K562 (cell line): ENCODE results near the gene HLA-B. TPM values are rescaled to one million over a fixed set of nuclear protein-coding genes. Genes with fewer than 3 reads are reported as not detected.

Experiments used
- ADNP ChIP-seq: fragments of 200-800 bp; sonication (Bioruptor generic); IDR thresholded peaks from 2 replicates; pipeline ENCODE4 v1.6.1; 2016; ENCODE audit warnings: missing genetic modification characterization, missing compliant biosample characterization
- BHLHE40 ChIP-seq: IDR thresholded peaks from 2 replicates; pipeline ENCODE4 v1.6.1; 2011; ENCODE audit warnings: low read length, improper control_type of control experiment
- CBX5 ChIP-seq: IDR thresholded peaks from 2 replicates; pipeline ENCODE4 v1.6.1; 2014; ENCODE audit warnings: low read depth, borderline replicate concordance
- DIDO1 ChIP-seq: fragments of 450-650 bp; IDR thresholded peaks from 2 replicates; pipeline ENCODE4 v1.6.1; 2016; ENCODE audit warnings: low read depth, missing biosample characterization, missing genetic modification characterization
- ESRRA ChIP-seq: fragments of 450-650 bp; IDR thresholded peaks from 2 replicates; pipeline ENCODE4 v1.6.1; 2014; ENCODE audit warnings: low read depth, mild to moderate bottlenecking, moderate library complexity, borderline replicate concordance
- FUS ChIP-seq: fragments of 200-400 bp; formaldehyde crosslinking; optimal IDR thresholded peaks from 2 replicates; pipeline ENCODE3; 2017; ENCODE audit warnings: low read depth, low read length
- HNRNPK ChIP-seq: fragments of 200-400 bp; formaldehyde crosslinking; IDR thresholded peaks from one replicate; pipeline ENCODE4 v1.6.1; 2018; ENCODE audit warnings: mild to moderate bottlenecking, low read depth, low read length; ENCODE audit not compliant: poor library complexity, severe bottlenecking
- MCM3 ChIP-seq: fragments of 450-650 bp; IDR thresholded peaks from 2 replicates; pipeline ENCODE4 v1.6.1; 2016
- NCOA2 ChIP-seq, 2 experiments: fragments of 450-650 bp; IDR thresholded peaks; 2 replicates each; pipeline ENCODE4 v1.6.1; 2018; ENCODE audit warnings: mild to moderate bottlenecking in 2 of 2, moderate library complexity in 1 of 2; ENCODE audit not compliant: partially characterized antibody in 2 of 2
- POLR2H ChIP-seq: IDR thresholded peaks from 2 replicates; pipeline ENCODE4 v1.6.1; 2016; ENCODE audit warnings: missing genetic modification characterization, low read depth, mild to moderate bottlenecking, control low read depth, missing compliant biosample characterization, moderate library complexity
- PTBP1 ChIP-seq: fragments of 200-400 bp; formaldehyde crosslinking; IDR thresholded peaks from 2 replicates; pipeline ENCODE4 v1.6.1; 2017; ENCODE audit warnings: low read depth, low read length
- RBM14 ChIP-seq: fragments of 200-400 bp; formaldehyde crosslinking; IDR thresholded peaks from 2 replicates; pipeline ENCODE4 v1.6.1; 2018; ENCODE audit warnings: low read depth, mild to moderate bottlenecking, low read length, moderate library complexity, borderline replicate concordance; ENCODE audit not compliant: insufficient read depth
- SIN3A ChIP-seq, 2 experiments: fragments of 150-350 bp in 1 of 2; IDR thresholded peaks; 2 replicates each; pipeline ENCODE4 v1.6.1; 2011 to 2016; ENCODE audit warnings: borderline replicate concordance in 2 of 2, low read depth in 2 of 2, low read length in 2 of 2, mild to moderate bottlenecking in 2 of 2, moderate library complexity in 2 of 2; ENCODE audit not compliant: control insufficient read depth in 1 of 2
- SIRT6 ChIP-seq: IDR thresholded peaks from one replicate; pipeline ENCODE4 v1.6.1; 2012; ENCODE audit warnings: low read depth, mild to moderate bottlenecking, control low read depth, inconsistent platforms, low read length, moderate library complexity
- SMAD2 ChIP-seq: fragments of 150-350 bp; IDR thresholded peaks from 2 replicates; pipeline ENCODE4 v1.6.1; 2014; ENCODE audit warnings: low read depth, mild to moderate bottlenecking, low read length
- SMARCC2 ChIP-seq: fragments of 450-650 bp; IDR thresholded peaks from 2 replicates; pipeline ENCODE4 v1.6.1; 2017; ENCODE audit warnings: antibody characterized with exemption, moderate library complexity, mild to moderate bottlenecking, low read depth
- SRF ChIP-seq, 2 experiments: fragments of 250-450, 450-650 bp in 1 of 2; sonication (Bioruptor Pico) in 1 of 2; sonication (generic) in 1 of 2; formaldehyde crosslinking; IDR thresholded peaks; 2 replicates each; pipeline versions ENCODE4 v1.5.0 to v1.5.1; 2020 to 2022; ENCODE audit warnings: mild to moderate bottlenecking in 1 of 2, missing genetic modification reagents in 1 of 2
- TCFL5 ChIP-seq: fragments of 250-450 bp; sonication (Bioruptor Pico); conservative IDR thresholded peaks from 2 replicates; pipeline ENCODE4 v1.6.1; 2021; ENCODE audit warnings: mild to moderate bottlenecking, moderate library complexity, matching md5 sums
- ZNF146 ChIP-seq: IDR thresholded peaks from one replicate; pipeline ENCODE4 v1.6.1; 2018; ENCODE audit warnings: missing compliant biosample characterization; ENCODE audit not compliant: unreplicated experiment
- ZNF175 ChIP-seq: fragments of 200-800 bp; sonication (Bioruptor generic); IDR thresholded peaks from 2 replicates; pipeline ENCODE4 v1.6.1; 2016; ENCODE audit warnings: low read depth, mild to moderate bottlenecking, missing genetic modification characterization, missing compliant biosample characterization
- ZNF431 ChIP-seq: sonication (generic); formaldehyde crosslinking; IDR thresholded peaks from 2 replicates; pipeline ENCODE4 v1.8.0; 2022; ENCODE audit warnings: mild to moderate bottlenecking, missing genetic modification reagents
- ZNF551 ChIP-seq: fragments of 250-450 bp; sonication (Bioruptor Pico); IDR thresholded peaks from 2 replicates; pipeline ENCODE4 v1.5.0; 2021; ENCODE audit warnings: mild to moderate bottlenecking, moderate library complexity
- ZNF57 ChIP-seq: fragments of 450-650 bp; formaldehyde crosslinking; IDR thresholded peaks from 2 replicates; pipeline ENCODE4 v1.4.0; 2020; ENCODE audit warnings: mild to moderate bottlenecking, moderate library complexity
- ZNF778 ChIP-seq: fragments of 450-650 bp; formaldehyde crosslinking; IDR thresholded peaks from 2 replicates; pipeline ENCODE4 v1.4.0; 2020; ENCODE audit warnings: mild to moderate bottlenecking, moderate library complexity
- polyA plus RNA-seq, 8 experiments: library from polyadenylated mRNA; depleted of rRNA in 4 of 8; stranded (reverse) in 5 of 8; unstranded in 3 of 8; fragments of >200 nt; fragmentation: Nextera tagmentation in 2 of 8; fragmentation: Illumina TruSeq in 1 of 8; extraction: Ambion mirVana in 2 of 8; extraction: Trizol in 1 of 8; gene quantifications; 2 replicates each; pipeline versions ENCODE4 v1.2.1 to v1.2.3, GENCODE V29; 2011 to 2014; ENCODE audit warnings: inconsistent platforms in 1 of 8, missing spikeins in 1 of 8
- total RNA-seq, 7 experiments: library from RNA; depleted of rRNA in 6 of 7; stranded (reverse); fragments of >200 nt in 6 of 7; fragmentation: Illumina TruSeq in 2 of 7; extraction: Trizol in 2 of 7; gene quantifications; 2 replicates each; pipeline versions ENCODE4 v1.2.1 to v1.2.3, GENCODE V29; 2011 to 2021; ENCODE audit warnings: low replicate concordance in 1 of 7
- TF ChIP-seq, protein P1 (sequence below): fragments of 150-350 bp; IDR thresholded peaks from 2 replicates; pipeline ENCODE4 v1.6.1; 2014; ENCODE audit warnings: low read depth, mild to moderate bottlenecking, low read length, borderline replicate concordance

HLA-B gene
- total and polyA plus RNA-seq, 9 of the 15 experiments (the other 6 are each of a cell fraction or from before 2014, with no cell fraction given), result 0.07 to 9.7 (median 0.65) TPM; not detected in 2

DNA sequence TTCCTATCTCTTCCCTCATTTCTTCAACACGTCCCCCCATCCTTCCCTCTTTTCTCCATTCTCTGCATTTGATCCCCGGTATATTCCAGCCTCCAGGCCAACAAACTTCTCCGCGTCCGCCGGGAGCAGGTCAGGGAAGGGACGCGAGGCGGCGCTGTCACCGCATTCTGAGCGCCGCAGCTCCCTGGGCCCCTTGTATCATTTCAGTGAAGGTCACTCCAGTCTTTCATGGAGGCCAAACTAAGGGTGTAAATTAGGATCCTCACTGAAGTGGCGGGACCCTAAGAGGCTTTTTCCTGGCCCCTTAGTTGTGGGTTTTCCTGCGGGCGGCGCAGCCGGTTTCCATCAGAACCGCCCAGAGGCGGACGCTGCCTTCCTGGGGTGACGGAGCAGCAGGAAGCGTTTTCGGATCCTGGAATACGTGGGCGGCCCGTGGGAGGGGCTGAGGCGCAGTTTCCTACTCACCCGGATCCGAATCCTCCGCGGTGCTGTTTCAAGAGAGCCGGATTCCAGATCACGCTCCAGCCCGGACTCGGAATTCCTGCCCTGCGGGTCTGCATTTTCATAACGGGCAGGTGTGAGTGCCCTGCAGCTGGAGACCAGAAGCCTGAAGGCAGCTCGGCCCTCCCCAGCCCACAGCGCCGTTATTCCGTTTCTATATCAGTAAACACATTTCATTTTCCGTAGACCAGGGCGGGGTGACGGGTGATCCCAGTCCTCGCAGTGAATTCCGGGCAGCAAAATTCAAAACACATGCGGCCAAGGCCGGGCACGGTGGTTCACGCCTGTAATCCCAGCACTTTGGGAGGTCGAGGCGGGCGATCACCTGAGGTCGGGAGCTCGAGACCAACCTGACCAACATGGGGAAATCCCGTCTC lies 42.8 kb upstream of the HLA-B start (continued):
- TF ChIP-seq RBM14 (no peak), NCOA2 (IDR thresholded peaks at IDR 0.05; ENCODE audit: partially characterized antibody in 2 of 2) (no peak), ZNF175 (CRISPR knock-in tag) (no peak), MCM3 (no peak), SMAD2 (no peak), FUS (no peak), SRF (CRISPR knock-in tag; IDR thresholded peaks at IDR 0.05) (peak in 1 of 2 experiments; percentile 56; a peak in 1 of 4 replicates), POLR2H (peak; percentile 67), PTBP1 (0 out of 2 replicates have a peak, but pooled peaks have one; percentile 30), DIDO1 (tag) (0 out of 2 replicates have a peak, but pooled peaks have one; percentile 23), BHLHE40 (peak; percentile 9; the same call in 1 of the 2 replicates), ESRRA (peak; percentile 98), ZNF57 (no peak), SIRT6 (no peak), ADNP (tag) (peak; percentile 87), HNRNPK (no peak), SIN3A (IDR thresholded peaks at IDR 0.05; ENCODE audit: borderline replicate concordance in 2 of 2, control insufficient read depth in 1 of 2, low read depth in 2 of 2, low read length in 2 of 2) (peak in 1 of 2 experiments; percentile 14; a peak in 1 of 4 replicates), SMARCC2 (no peak), ZNF551 (CRISPR knock-in tag) (no peak), ZNF778 (CRISPR knock-in tag) (no peak), TCFL5 (CRISPR knock-in tag) (no peak), ZNF431 (peak; percentile 48; the same call in 1 of the 2 replicates), ZNF146 (no peak), CBX5 (0 out of 2 replicates have a peak, but pooled peaks have one; percentile 4)
- TF ChIP-seq, protein P1, sequence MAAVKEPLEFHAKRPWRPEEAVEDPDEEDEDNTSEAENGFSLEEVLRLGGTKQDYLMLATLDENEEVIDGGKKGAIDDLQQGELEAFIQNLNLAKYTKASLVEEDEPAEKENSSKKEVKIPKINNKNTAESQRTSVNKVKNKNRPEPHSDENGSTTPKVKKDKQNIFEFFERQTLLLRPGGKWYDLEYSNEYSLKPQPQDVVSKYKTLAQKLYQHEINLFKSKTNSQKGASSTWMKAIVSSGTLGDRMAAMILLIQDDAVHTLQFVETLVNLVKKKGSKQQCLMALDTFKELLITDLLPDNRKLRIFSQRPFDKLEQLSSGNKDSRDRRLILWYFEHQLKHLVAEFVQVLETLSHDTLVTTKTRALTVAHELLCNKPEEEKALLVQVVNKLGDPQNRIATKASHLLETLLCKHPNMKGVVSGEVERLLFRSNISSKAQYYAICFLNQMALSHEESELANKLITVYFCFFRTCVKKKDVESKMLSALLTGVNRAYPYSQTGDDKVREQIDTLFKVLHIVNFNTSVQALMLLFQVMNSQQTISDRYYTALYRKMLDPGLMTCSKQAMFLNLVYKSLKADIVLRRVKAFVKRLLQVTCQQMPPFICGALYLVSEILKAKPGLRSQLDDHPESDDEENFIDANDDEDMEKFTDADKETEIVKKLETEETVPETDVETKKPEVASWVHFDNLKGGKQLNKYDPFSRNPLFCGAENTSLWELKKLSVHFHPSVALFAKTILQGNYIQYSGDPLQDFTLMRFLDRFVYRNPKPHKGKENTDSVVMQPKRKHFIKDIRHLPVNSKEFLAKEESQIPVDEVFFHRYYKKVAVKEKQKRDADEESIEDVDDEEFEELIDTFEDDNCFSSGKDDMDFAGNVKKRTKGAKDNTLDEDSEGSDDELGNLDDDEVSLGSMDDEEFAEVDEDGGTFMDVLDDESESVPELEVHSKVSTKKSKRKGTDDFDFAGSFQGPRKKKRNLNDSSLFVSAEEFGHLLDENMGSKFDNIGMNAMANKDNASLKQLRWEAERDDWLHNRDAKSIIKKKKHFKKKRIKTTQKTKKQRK, result no peak
